H1 (cell line): Measurements from ENCODE around the gene PHF14.

Source experiments
- BCL11A ChIP-seq, 2 experiments: IDR thresholded peaks; one replicate each; pipeline ENCODE4 v1.6.1; 2011; ENCODE audit warnings: low read depth in 2 of 2, low read length in 2 of 2, mild to moderate bottlenecking in 2 of 2
- JUND ChIP-seq: IDR thresholded peaks from 2 replicates; pipeline ENCODE4 v1.6.1; 2011; ENCODE audit warnings: mild to moderate bottlenecking, improper control_type of control experiment, low read length
- MAX ChIP-seq: IDR thresholded peaks from 2 replicates; pipeline ENCODE4 v1.6.1; 2012; ENCODE audit warnings: inconsistent platforms
- POLR2AphosphoS5 ChIP-seq: IDR thresholded peaks from 2 replicates; pipeline ENCODE4 v1.6.1; 2011; ENCODE audit warnings: low read depth, low read length
- YY1 ChIP-seq: IDR thresholded peaks from 2 replicates; pipeline ENCODE4 v1.6.1; 2011; ENCODE audit warnings: low read depth, mild to moderate bottlenecking, low read length
- TF ChIP-seq, protein P1 (sequence below), 3 experiments: IDR thresholded peaks; 1 replicate in 2 of 3; 2 replicates in 1 of 3; pipeline versions ENCODE4 v1.5.1 to v1.6.1; 2011; ENCODE audit warnings: low read length in 3 of 3, mild to moderate bottlenecking in 3 of 3, inconsistent platforms in 2 of 3, low read depth in 1 of 3, moderate library complexity in 1 of 3; ENCODE audit not compliant: insufficient read depth in 1 of 3; ENCODE audit errors: control extremely low read depth in 1 of 3

DNA sequence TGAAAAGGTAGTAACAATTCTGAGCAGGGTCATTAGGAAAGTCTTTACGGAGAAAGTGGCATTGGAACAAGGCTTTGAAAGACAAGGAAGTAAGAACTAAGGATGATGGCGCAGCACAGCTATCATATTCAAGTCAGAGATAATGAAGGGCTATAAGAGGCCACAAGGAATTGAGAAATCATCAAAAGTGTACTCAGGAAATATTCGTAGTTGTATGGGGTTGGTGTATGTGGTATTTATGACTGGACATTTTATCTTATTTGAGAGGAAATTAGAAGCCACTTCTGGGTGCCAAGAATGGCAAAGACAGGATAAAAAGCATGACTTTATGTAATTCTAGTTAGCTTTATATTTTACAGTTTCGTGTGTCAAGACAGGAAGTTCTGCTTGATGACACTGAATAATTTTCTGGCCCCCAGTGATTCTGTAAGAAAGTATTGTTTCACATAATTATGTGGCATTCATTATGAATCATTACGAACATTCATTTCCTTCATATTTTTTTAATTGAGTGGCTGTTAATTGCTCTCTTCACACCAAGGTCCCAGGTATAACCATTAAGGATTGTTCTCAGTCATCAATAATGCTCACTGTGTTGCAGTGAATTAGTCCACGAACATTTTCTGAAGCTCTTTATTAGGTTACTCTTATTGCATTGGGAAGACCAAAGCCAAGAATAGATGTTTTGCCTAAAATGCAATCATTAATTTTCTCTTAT is 244.3 kb downstream of the PHF14 start:
- TF ChIP-seq, protein P1, sequence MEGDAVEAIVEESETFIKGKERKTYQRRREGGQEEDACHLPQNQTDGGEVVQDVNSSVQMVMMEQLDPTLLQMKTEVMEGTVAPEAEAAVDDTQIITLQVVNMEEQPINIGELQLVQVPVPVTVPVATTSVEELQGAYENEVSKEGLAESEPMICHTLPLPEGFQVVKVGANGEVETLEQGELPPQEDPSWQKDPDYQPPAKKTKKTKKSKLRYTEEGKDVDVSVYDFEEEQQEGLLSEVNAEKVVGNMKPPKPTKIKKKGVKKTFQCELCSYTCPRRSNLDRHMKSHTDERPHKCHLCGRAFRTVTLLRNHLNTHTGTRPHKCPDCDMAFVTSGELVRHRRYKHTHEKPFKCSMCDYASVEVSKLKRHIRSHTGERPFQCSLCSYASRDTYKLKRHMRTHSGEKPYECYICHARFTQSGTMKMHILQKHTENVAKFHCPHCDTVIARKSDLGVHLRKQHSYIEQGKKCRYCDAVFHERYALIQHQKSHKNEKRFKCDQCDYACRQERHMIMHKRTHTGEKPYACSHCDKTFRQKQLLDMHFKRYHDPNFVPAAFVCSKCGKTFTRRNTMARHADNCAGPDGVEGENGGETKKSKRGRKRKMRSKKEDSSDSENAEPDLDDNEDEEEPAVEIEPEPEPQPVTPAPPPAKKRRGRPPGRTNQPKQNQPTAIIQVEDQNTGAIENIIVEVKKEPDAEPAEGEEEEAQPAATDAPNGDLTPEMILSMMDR (IDR thresholded peaks at IDR 0.05; ENCODE audit: control extremely low read depth in 1 of 3, insufficient read depth in 1 of 3, low read depth in 1 of 3, low read length in 3 of 3): no peak
- TF ChIP-seq POLR2AphosphoS5 (no peak), YY1 (no peak), BCL11A (IDR thresholded peaks at IDR 0.05; ENCODE audit: low read depth in 2 of 2, low read length in 2 of 2) (no peak), MAX (no peak), JUND (no peak)
